K562 (cell line): ENCODE measurements around the gene HES6. TPM values are rescaled to one million over a fixed set of nuclear protein-coding genes. Genes with fewer than 3 reads are reported as not detected.

Source experiments
- ATAC-seq: fragments of 200-7000 bp; cut with Tn5 transposase; 3 replicates; pipeline ENCODE4 v1.9.1; 2020; ENCODE audit warnings: moderate library complexity
- BruUV-seq: library from RNA; stranded (reverse); fragments of 400-500 nt; replicated peaks from 2 replicates; lab custom pipeline; 2021; lab: Mats Ljungman, UMichigan
- CTCF ChIA-PET: fragments of 300-600 bp; formaldehyde crosslinking; extraction: SDS; loops from one replicate; lab custom pipeline; 2021; ENCODE audit warnings: low intra/inter-chr PET ratio; lab: Yijun Ruan, JAX
- POLR2A ChIA-PET: fragments of 300-600, 350-650 bp; sonication (Branson Sonifier 250); formaldehyde crosslinking; extraction: SDS; loops from one replicate; lab custom pipeline; 2021; ENCODE audit warnings: antibody characterized with exemption, inconsistent platforms; lab: Yijun Ruan, JAX
- DNase-seq, 4 experiments: peaks; one replicate each; pipeline versions ENCODE4 v3.0.0 to v3.0.0-alpha.2; 2011 to 2018; ENCODE audit warnings: low spot score in 3 of 4, mixed read lengths in 3 of 4; ENCODE audit errors: extremely low read depth in 1 of 4
- FAIRE-seq: peaks from 2 replicates; lab custom pipeline; 2011; peaks lifted over from hg19 to GRCh38; lab: Jason Lieb, UNC
- H2AFZ ChIP-seq: 2 replicates; pipeline ENCODE4 v1.6.0; 2011; ENCODE audit warnings: low read depth, low read length, control low read depth, inconsistent platforms
- H3K27ac ChIP-seq: fragments of 200-600 bp; 3 replicates; pipeline ENCODE4 v1.8.0; 2011; ENCODE audit warnings: low read depth, mild to moderate bottlenecking, control low read depth, inconsistent platforms, low read length, moderate library complexity, mixed read lengths; ENCODE audit errors: extremely low read depth
- H3K27me3 ChIP-seq, 2 experiments: fragments of 300-600 bp in 1 of 2; 2 replicates in 1 of 2; 3 replicates in 1 of 2; pipeline versions ENCODE4 v1.6.0 to v1.8.0; 2011; ENCODE audit warnings: inconsistent platforms in 2 of 2, low read length in 2 of 2, mild to moderate bottlenecking in 1 of 2, mixed read lengths in 1 of 2, moderate library complexity in 1 of 2; ENCODE audit not compliant: control insufficient read depth in 2 of 2, insufficient read depth in 2 of 2
- H3K36me3 ChIP-seq: fragments of 300-600 bp; 3 replicates; pipeline ENCODE4 v1.8.0; 2011; ENCODE audit warnings: mild to moderate bottlenecking, low read length, inconsistent platforms; ENCODE audit not compliant: control insufficient read depth, insufficient read depth
- H3K4me1 ChIP-seq, 2 experiments: fragments of 200-600 bp in 1 of 2; replicated peaks in 1 of 2; 2 replicates in 1 of 2; 3 replicates in 1 of 2; pipeline versions ENCODE4 v1.5.1 to v1.8.0; 2011; ENCODE audit warnings: inconsistent platforms in 2 of 2, low read length in 2 of 2, mild to moderate bottlenecking in 1 of 2, mixed read lengths in 1 of 2, moderate library complexity in 1 of 2; ENCODE audit not compliant: control insufficient read depth in 2 of 2, insufficient read depth in 2 of 2
- H3K4me2 ChIP-seq: 2 replicates; pipeline ENCODE4 v1.6.1; 2011; ENCODE audit warnings: low read length, control low read depth, inconsistent platforms, mixed read lengths; ENCODE audit not compliant: insufficient read depth
- H3K4me3 ChIP-seq: fragments of 200-600 bp; sonication (generic), shearing (Covaris generic); 2 replicates; pipeline ENCODE4 v1.5.1; 2016; ENCODE audit warnings: control low read depth, inconsistent platforms
- H3K79me2 ChIP-seq: fragments of 200-600 bp; 3 replicates; pipeline ENCODE4 v1.8.0; 2011; ENCODE audit warnings: low read length, inconsistent platforms; ENCODE audit not compliant: control insufficient read depth, insufficient read depth
- H3K9ac ChIP-seq, 2 experiments: 2 replicates each; pipeline versions ENCODE4 v1.6.0 to v1.6.1; 2011; ENCODE audit warnings: low read depth in 2 of 2, low read length in 2 of 2, control low read depth in 1 of 2, inconsistent platforms in 1 of 2, mild to moderate bottlenecking in 1 of 2, mixed read lengths in 1 of 2; ENCODE audit not compliant: insufficient read depth in 1 of 2
- H3K9me1 ChIP-seq: one replicate; pipeline ENCODE4 v1.6.0; 2011; ENCODE audit warnings: inconsistent platforms, mild to moderate bottlenecking, low read length, moderate library complexity; ENCODE audit not compliant: control insufficient read depth, insufficient read depth
- H3K9me3 ChIP-seq: replicated peaks from 2 replicates; pipeline ENCODE4 v1.5.1; 2011; ENCODE audit warnings: low read depth, low read length, inconsistent platforms; ENCODE audit not compliant: control insufficient read depth, insufficient read depth
- H4K20me1 ChIP-seq: replicated peaks from 2 replicates; pipeline ENCODE4 v1.6.1; 2011; ENCODE audit warnings: low read length, inconsistent platforms, mixed read lengths; ENCODE audit not compliant: control insufficient read depth, insufficient read depth
- ARID4B ChIP-seq: sonication (generic); formaldehyde crosslinking; IDR thresholded peaks from 2 replicates; pipeline ENCODE4 v1.8.0; 2022; ENCODE audit warnings: mild to moderate bottlenecking, missing genetic modification reagents
- PKNOX1 ChIP-seq: fragments of 450-650 bp; IDR thresholded peaks from 2 replicates; pipeline ENCODE4 v1.6.1; 2016
- WGBS: fragments of 100-300 bp; shearing (Covaris generic); methylation state at CpG from one replicate; pipeline ENCODE4 v1.1.6; 2016; ENCODE audit warnings: low coverage, mixed read lengths; ENCODE audit not compliant: insufficient coverage; ENCODE audit errors: missing lambda C conversion rate; 5-methylcytosine and 5-hydroxymethylcytosine counted together
- in situ Hi-C: fragments of 300-500 bp; cut with MboI; formaldehyde crosslinking; loops from 4 replicates; pipeline ENCODE4 v1.15.0; 2018; ENCODE audit warnings: inconsistent platforms, mixed read lengths
- intact Hi-C: fragments of 100-400 bp; cut with micrococcal nuclease; formaldehyde crosslinking; loops from 2 replicates; pipeline ENCODE4 v1.14.2; 2022
- polyA plus RNA-seq, 8 experiments: library from polyadenylated mRNA; depleted of rRNA in 4 of 8; stranded (reverse) in 5 of 8; unstranded in 3 of 8; fragments of >200 nt; fragmentation: Nextera tagmentation in 2 of 8; fragmentation: Illumina TruSeq in 1 of 8; extraction: Ambion mirVana in 2 of 8; extraction: Trizol in 1 of 8; gene quantifications; 2 replicates each; pipeline versions ENCODE4 v1.2.1 to v1.2.3, GENCODE V29; 2011 to 2014; ENCODE audit warnings: inconsistent platforms in 1 of 8, missing spikeins in 1 of 8
- total RNA-seq, 7 experiments: library from RNA; depleted of rRNA in 6 of 7; stranded (reverse); fragments of >200 nt in 6 of 7; fragmentation: Illumina TruSeq in 2 of 7; extraction: Trizol in 2 of 7; gene quantifications; 2 replicates each; pipeline versions ENCODE4 v1.2.1 to v1.2.3, GENCODE V29; 2011 to 2021; ENCODE audit warnings: low replicate concordance in 1 of 7

The HES6 gene
- total and polyA plus RNA-seq, 9 of the 15 experiments (the other 6 are each of a cell fraction or from before 2014, with no cell fraction given): 6.2 to 133 (median 29.2) TPM

GRCh38 chr2:238286987-238287736 is 47.3 kb upstream of the HES6 start:
- ChIA-PET CTCF (no interaction called here), POLR2A (interaction anchor here (0.6 kb wide), 1 partner anchor 13 kb away, joined by 3 read pairs; no protein-coding TSS in a partner anchor)
- peaks cover 5% of the 10 kb centered on the region; the same call in 1 of the 3 replicates for H3K36me3 ChIP-seq
- no peaks in the 10 kb centered on the region for H3K9me3 ChIP-seq
- peak overlapping the region in 1 of 2 experiments; percentile 97; a peak in 3 of 4 replicates for H3K9ac ChIP-seq
- H3K4me2 ChIP-seq: peak overlapping the region; percentile 85
- FAIRE-seq (no peak), DNase-seq (no peak), ATAC-seq (no peak)
- BruUV-seq: no TSS peak
- intact Hi-C loops: no loop called here
- WGBS: 58% methylated on average over 11 of the region's 11 CpGs
- H3K79me2 ChIP-seq: peaks cover 52% of the 10 kb centered on the region
- no peaks in the 10 kb centered on the region; a peak in 1 of 5 replicates for H3K27me3 ChIP-seq
- no peak overlapping the region for H2AFZ ChIP-seq
- H3K27ac ChIP-seq: no peak overlapping the region
- in situ Hi-C loops: no loop called here
- no peaks in the 10 kb centered on the region; the same call in 1 of the 2 replicates for H4K20me1 ChIP-seq
- H3K4me1 ChIP-seq: peaks cover 3 to 41% of the 10 kb centered on the region in 2 experiments; a peak in 4 of 5 replicates
- H3K9me1 ChIP-seq: peaks cover 5% of the 10 kb centered on the region
- H3K4me3 ChIP-seq: peak overlapping the region; percentile 71; the same call in 1 of the 2 replicates
- TF ChIP-seq PKNOX1: no peak
- TF ChIP-seq ARID4B (CRISPR knock-in tag): peak; percentile 10; the same call in 1 of the 2 replicates
